HCT116 (cell line): Measurements from ENCODE around the gene ASPN.

Source experiments
- CTCF ChIP-seq, 3 experiments: fragments of 200-600 bp in 1 of 3; sonication (generic) in 1 of 3; IDR thresholded peaks in 2 of 3; conservative IDR thresholded peaks in 1 of 3; 2 replicates each; pipeline ENCODE4 v1.5.1; 2012 to 2017; ENCODE audit warnings: low read depth in 2 of 3, low read length in 2 of 3, antibody characterized with exemption in 1 of 3, borderline replicate concordance in 1 of 3, control low read depth in 1 of 3, mild to moderate bottlenecking in 1 of 3, mixed read lengths in 1 of 3, mixed run types in 1 of 3, moderate library complexity in 1 of 3; ENCODE audit not compliant: insufficient read depth in 1 of 3
- EZH2 ChIP-seq: fragments of 200-600 bp; sonication (generic); IDR thresholded peaks from 2 replicates; pipeline ENCODE4 v1.6.1; 2017; ENCODE audit warnings: antibody characterized with exemption, mixed run types
- EZH2phosphoT487 ChIP-seq: fragments of 200-600 bp; IDR thresholded peaks from 2 replicates; pipeline ENCODE4 v1.6.1; 2018; ENCODE audit warnings: antibody characterized with exemption, borderline replicate concordance
- POLR2A ChIP-seq: IDR thresholded peaks from 2 replicates; pipeline ENCODE4 v1.7.0; 2011; ENCODE audit warnings: borderline replicate concordance; ENCODE audit not compliant: insufficient read depth, insufficient read length; ENCODE audit errors: extremely low read depth
- POLR2AphosphoS5 ChIP-seq: IDR thresholded peaks from 2 replicates; pipeline ENCODE4 v1.6.1; 2011; ENCODE audit warnings: mild to moderate bottlenecking, low read depth, low read length, moderate library complexity
- RAD21 ChIP-seq: IDR thresholded peaks from 2 replicates; pipeline ENCODE4 v1.6.1; 2012; ENCODE audit warnings: low read depth, mild to moderate bottlenecking
- REST ChIP-seq: IDR thresholded peaks from 2 replicates; pipeline ENCODE4 v1.6.1; 2012; ENCODE audit warnings: low read depth
- SP1 ChIP-seq: IDR thresholded peaks from 2 replicates; pipeline ENCODE4 v1.6.1; 2012; ENCODE audit warnings: low read depth

DNA sequence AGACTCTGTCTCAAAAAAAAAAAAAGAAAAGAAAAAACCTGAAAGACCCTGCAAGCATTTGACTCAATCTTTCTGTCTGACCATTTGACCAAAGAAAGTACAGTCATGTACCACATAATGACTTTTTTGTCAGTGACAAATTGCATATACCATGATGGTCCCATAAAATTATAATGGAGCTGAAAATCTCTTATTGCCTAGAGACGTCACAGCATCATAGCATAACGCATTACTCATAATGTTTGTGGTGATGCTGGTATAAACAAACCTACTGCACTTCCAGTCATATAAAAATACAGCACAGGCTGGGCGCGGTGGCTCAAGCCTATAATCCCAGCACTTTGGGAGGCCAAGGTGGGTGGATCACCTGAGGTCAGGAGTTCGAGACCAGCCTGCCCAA is 43.0 kb upstream of the ASPN start:
- TF ChIP-seq POLR2AphosphoS5 (no peak), CTCF (IDR thresholded peaks at IDR 0.05 in 2 of 3, conservative IDR thresholded peaks at IDR 0.05 in 1 of 3; ENCODE audit: borderline replicate concordance in 1 of 3, insufficient read depth in 1 of 3, low read depth in 2 of 3, low read length in 2 of 3) (no peak), EZH2phosphoT487 (no peak), RAD21 (no peak), POLR2A (no peak), SP1 (no peak), EZH2 (no peak), REST (no peak)
